Measurements from ENCODE around the gene UBE2V1. TPM values are rescaled to one million over a fixed set of nuclear protein-coding genes. Genes with fewer than 3 reads are reported as not detected.
"Not testable (repeated sequence)": the region's sequence is repeated elsewhere in the genome, so short reads cannot be mapped to it uniquely, and the experiment has no call there.

UBE2V1 gene
- total RNA-seq, result 100 to 1,000 TPM; 194 to 238 (median 236) TPM
- total RNA-seq (2013), result 129 TPM

DNA sequence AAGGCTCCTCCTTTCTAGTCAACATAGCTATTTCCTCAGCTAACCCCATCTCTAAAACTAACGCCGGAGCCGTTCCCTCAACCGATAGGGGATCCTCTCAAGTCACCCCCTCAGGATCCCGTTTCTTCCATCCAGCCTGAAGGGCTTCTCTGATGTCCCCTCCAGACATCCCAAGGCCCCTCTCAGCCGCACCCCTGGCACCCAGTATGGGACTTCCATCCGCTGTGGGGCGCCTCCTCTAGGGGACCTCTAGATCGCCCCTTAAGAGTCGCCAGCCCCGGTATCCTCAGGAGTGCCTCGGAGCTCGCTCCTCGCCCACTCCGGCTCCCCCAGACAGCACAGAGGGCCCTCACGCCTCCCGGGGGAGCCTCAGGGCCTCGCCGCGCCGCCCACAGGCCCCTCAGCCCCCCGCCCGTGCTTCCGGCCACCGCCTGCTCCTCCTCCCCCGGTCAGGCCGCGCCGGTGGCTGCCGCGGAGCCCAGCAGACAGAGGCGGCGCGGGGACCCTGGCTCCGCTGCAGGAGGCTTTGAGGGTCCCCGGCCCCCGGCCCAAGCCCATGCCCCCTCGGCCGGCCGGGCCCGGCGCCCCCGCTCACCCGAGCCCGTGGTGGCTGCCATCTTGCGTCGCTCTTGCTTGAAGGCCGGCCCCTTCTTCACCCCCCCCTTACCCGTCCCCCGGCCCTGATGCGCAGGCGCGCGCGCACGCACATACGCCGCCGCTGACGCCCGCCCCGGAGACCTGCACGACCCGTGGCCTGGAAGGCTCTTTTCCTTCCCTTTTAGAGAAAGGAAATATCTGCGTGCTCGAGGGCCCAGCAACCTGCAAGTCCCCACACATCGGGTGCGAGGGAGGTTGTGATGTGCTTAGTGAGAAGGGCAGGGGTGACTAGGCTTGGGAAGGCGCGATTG lies at the start of gene UBE2V1:
UBE2V1 (minus strand) TSS at position 639 of the 908 bp plus-strand sequence; CDS start at position 617, 22 bp downstream.
- Histone ChIP-seq H3K4me1 (ENCODE audit: control insufficient read depth, insufficient read depth, low read length) (peaks cover 70% of the 10 kb centered on the region), H3K9me3 (ENCODE audit: control insufficient read depth, insufficient read depth, low read length) (no peaks in the 10 kb centered on the region), H3K36me3 (ENCODE audit: control insufficient read depth, insufficient read depth, low read length) (peaks cover 2% of the 10 kb centered on the region), H3K4me3 (ENCODE audit: low read length) (peak within 1 kb of the TSS; percentile 88), H3K27ac (ENCODE audit: low read length) (peak within 1 kb of the TSS; percentile 92), H3K27me3 (ENCODE audit: control insufficient read depth, insufficient read depth, low read length) (no peaks in the 10 kb centered on the region)
- Mint-ChIP-seq H3K36me3 (no peaks in the 10 kb centered on the region), H3K4me1 (peaks cover 79 to 82% of the 10 kb centered on the region in 2 donors), H3K4me3 (peak within 1 kb of the TSS; percentile 100), H3K27me3 (ENCODE audit: low read depth in 2 of 2) (no peaks in the 10 kb centered on the region), H3K27ac (peak within 1 kb of the TSS; percentile 95 to 99), H3K9me3 (no peaks in the 10 kb centered on the region)
- TF ChIP-seq, protein P1, sequence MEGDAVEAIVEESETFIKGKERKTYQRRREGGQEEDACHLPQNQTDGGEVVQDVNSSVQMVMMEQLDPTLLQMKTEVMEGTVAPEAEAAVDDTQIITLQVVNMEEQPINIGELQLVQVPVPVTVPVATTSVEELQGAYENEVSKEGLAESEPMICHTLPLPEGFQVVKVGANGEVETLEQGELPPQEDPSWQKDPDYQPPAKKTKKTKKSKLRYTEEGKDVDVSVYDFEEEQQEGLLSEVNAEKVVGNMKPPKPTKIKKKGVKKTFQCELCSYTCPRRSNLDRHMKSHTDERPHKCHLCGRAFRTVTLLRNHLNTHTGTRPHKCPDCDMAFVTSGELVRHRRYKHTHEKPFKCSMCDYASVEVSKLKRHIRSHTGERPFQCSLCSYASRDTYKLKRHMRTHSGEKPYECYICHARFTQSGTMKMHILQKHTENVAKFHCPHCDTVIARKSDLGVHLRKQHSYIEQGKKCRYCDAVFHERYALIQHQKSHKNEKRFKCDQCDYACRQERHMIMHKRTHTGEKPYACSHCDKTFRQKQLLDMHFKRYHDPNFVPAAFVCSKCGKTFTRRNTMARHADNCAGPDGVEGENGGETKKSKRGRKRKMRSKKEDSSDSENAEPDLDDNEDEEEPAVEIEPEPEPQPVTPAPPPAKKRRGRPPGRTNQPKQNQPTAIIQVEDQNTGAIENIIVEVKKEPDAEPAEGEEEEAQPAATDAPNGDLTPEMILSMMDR (IDR thresholded peaks at IDR 0.05), result peak; percentile 23
- under 1% methylated on average over 68 of the region's 70 CpGs for WGBS (ENCODE audit: insufficient coverage)
- intact Hi-C loops (cut with micrococcal nuclease), result loop anchor here (2.0 to 10.0 kb wide), 3 partner anchors 40 to 448 kb away; partner anchors contain the start of gene PEDS1
- peak; percentile 81 to 94 for DNase-seq
- ATAC-seq, result peak; percentile 60 to 83 (median 70)

DNA sequence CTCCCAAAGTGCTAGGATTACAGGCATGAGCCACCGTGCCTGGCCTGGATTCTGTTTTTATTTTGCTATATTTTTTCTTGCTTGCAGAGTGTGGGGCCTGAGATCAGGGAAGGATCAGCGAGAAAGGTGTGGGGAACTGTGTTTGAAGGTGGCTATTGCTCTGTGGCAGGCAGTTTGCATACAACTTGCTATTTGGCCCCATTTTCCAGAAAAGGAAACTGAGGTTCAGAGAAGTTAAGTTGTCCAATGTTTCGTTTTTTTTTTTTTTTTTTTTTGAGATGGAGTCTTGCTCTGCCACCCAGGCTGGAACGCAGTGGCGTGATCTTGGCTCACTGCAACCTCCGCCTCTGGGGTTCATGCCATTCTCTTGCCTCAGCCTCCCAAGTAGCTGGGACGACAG lies 48.5 kb upstream of the UBE2V1 start:
- H3K9me3 ChIP-seq (ENCODE audit: control insufficient read depth, insufficient read depth, low read length); H3K27ac Mint-ChIP-seq; ATAC-seq; H3K27ac ChIP-seq (ENCODE audit: low read length); H3K27me3 ChIP-seq (ENCODE audit: control insufficient read depth, insufficient read depth, low read length); DNase-seq; H3K36me3 Mint-ChIP-seq; H3K27me3 Mint-ChIP-seq (ENCODE audit: low read depth in 2 of 2); intact Hi-C loops (cut with micrococcal nuclease); H3K4me3 Mint-ChIP-seq; H3K4me1 ChIP-seq (ENCODE audit: control insufficient read depth, insufficient read depth, low read length); H3K4me3 ChIP-seq (ENCODE audit: low read length); H3K36me3 ChIP-seq (ENCODE audit: control insufficient read depth, insufficient read depth, low read length); H3K9me3 Mint-ChIP-seq: not testable (repeated sequence)
- peaks cover 8 to 10% of the 10 kb centered on the region in 2 donors for H3K4me1 Mint-ChIP-seq
- WGBS (ENCODE audit: insufficient coverage), result 96% methylated on average over 7 of the region's 7 CpGs

DNA sequence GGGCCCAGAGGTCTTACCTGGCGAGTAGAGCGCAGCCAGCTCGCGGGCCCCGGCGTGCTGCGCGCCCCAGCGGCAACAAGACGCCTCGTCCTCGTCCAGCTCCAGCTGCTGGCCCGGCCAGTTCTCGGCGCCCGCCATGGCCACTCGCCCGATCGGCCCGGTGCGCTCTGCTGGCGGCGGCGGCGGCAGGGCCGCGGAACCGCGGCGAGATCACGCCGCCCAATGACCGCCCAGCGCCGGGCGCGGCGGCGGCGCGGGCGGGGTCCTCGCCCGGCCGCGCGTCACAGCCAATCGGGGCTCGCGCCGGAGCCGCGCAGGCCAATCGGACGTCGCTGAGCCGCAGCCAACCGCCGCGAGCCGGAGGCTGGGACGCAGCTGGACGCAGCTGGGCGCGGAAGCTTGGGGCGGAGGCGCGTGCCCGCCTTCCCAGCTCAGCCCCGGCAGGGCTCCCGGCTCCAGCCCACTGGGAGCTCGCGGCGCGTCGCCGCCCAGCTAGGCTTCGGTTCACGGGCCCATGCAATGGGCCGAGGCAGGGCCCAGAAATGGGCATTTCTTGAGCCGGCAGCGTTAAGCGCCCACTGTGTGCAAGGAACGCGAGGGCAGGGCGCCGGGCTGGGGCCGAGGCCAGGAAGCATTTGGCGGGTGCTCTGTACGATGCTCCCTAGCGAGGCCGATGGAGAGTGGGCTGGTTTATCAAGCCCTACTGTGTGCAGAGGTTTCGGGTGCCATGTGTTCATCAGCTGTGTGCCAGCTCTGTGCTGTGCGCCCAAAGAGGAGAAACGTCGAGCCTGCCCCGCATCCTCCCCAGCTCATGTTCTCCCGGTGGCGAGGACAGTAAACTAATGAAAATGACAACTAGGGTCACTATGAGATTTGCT lies 40.8 kb upstream of the UBE2V1 start, which contains the start of gene PEDS1:
PEDS1 (minus strand) TSS at position 224 of the 878 bp plus-strand sequence; CDS start at position 138, 86 bp downstream.
- Histone ChIP-seq H3K27ac (ENCODE audit: low read length) (peak within 1 kb of the TSS; percentile 74), H3K9me3 (ENCODE audit: control insufficient read depth, insufficient read depth, low read length) (no peaks in the 10 kb centered on the region), H3K4me1 (ENCODE audit: control insufficient read depth, insufficient read depth, low read length) (peaks cover 42% of the 10 kb centered on the region), H3K4me3 (ENCODE audit: low read length) (peak within 1 kb of the TSS; percentile 98), H3K27me3 (ENCODE audit: control insufficient read depth, insufficient read depth, low read length) (no peaks in the 10 kb centered on the region), H3K36me3 (ENCODE audit: control insufficient read depth, insufficient read depth, low read length) (peaks cover 5% of the 10 kb centered on the region)
- Mint-ChIP-seq H3K27me3 (ENCODE audit: low read depth in 2 of 2) (no peaks in the 10 kb centered on the region), H3K36me3 (no peaks in the 10 kb centered on the region), H3K9me3 (no peaks in the 10 kb centered on the region), H3K27ac (peak within 1 kb of the TSS; percentile 65 to 96), H3K4me3 (peak within 1 kb of the TSS; percentile 81), H3K4me1 (peaks cover 30 to 52% of the 10 kb centered on the region in 2 donors)
- DNase-seq (peak; percentile 83 to 92), ATAC-seq (peak; percentile 96 to 99 (median 98))
- intact Hi-C loops (cut with micrococcal nuclease), result loop anchor here (2.0 kb wide), 1 partner anchor 41 kb away; the partner anchor contains the start of gene UBE2V1
- WGBS (ENCODE audit: insufficient coverage), result 3% methylated on average over 99 of the region's 99 CpGs
- TF ChIP-seq, protein P1 (IDR thresholded peaks at IDR 0.05), result no peak
